NCI-H774 (cell line): ENCODE data around the gene ARHGEF25.
"Not testable (repeated sequence)": the region's sequence is repeated elsewhere in the genome, so short reads cannot be mapped to it uniquely, and the experiment has no call there.

Source experiments
- DNase-seq: peaks from one replicate; lab custom pipeline; 2025; lab: John Stamatoyannopoulos, UW

ARHGEF25 gene

GRCh38 chr12:57609101-57609780 lies 2.0 kb upstream of the ARHGEF25 start:
- DNase-seq: no peak

- DNase-seq: no peak
Observed at GRCh38 chr12:57609781-57610553, 1.3 kb upstream of the ARHGEF25 start.

GRCh38 chr12:57610554-57611107 lies 604 bp upstream of the ARHGEF25 start:
- no peak for DNase-seq

- no peak for DNase-seq
Observed at GRCh38 chr12:57611827-57612710, 834 bp downstream of the ARHGEF25 start.

- DNase-seq: no peak
Observed at GRCh38 chr12:57612711-57613426, 1.6 kb downstream of the ARHGEF25 start.

GRCh38 chr12:57613427-57614109 lies 2.3 kb downstream of the ARHGEF25 start:
- no peak for DNase-seq

GRCh38 chr12:57614178-57614947 lies 3.1 kb downstream of the ARHGEF25 start:
- no peak for DNase-seq

GRCh38 chr12:57614948-57615500 lies 3.8 kb downstream of the ARHGEF25 start:
- DNase-seq: no peak

GRCh38 chr12:57615637-57616036 lies 4.4 kb downstream of the ARHGEF25 start:
- DNase-seq: no peak

- no peak for DNase-seq
Observed at GRCh38 chr12:57616383-57617101, 5.3 kb downstream of the ARHGEF25 start.

GRCh38 chr12:57617942-57618341 lies 6.7 kb downstream of the ARHGEF25 start:
- DNase-seq: no peak

GRCh38 chr12:57618431-57618830 lies 7.2 kb downstream of the ARHGEF25 start:
- not testable (repeated sequence) for DNase-seq

GRCh38 chr12:57618966-57619433 lies 7.8 kb downstream of the ARHGEF25 start:
- no peak for DNase-seq

- DNase-seq: no peak
Observed at GRCh38 chr12:57619434-57620244, 8.4 kb downstream of the ARHGEF25 start.

GRCh38 chr12:57620245-57620935 lies 9.2 kb downstream of the ARHGEF25 start:
- no peak for DNase-seq

GRCh38 chr12:57620936-57621496 lies 9.8 kb downstream of the ARHGEF25 start:
- no peak for DNase-seq
